ENCODE measurements around the gene GPR176.
A peak's percentile ranks its signal among the peaks of the same experiment; 100 is the strongest.

GPR176 gene

DNA sequence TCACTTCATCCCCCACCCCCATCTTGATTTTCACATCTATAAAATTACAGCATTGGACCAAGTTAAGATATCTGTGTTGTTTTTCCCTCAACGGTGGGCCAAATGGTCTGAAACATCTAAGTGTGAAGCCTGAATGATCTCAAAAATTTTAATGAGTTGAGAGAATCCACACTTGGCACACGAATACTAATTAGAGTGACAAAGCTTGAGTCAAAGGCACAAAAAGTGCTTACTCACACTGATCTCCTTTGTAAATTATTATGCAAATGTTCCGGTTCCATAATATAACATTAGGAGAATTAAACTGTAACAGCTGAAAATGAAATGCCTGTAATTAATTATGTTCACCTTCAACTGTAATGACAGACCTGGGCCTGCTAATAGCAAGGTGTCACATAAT lies 33.6 kb downstream of the GPR176 start:
- TF ChIP-seq, protein P1, sequence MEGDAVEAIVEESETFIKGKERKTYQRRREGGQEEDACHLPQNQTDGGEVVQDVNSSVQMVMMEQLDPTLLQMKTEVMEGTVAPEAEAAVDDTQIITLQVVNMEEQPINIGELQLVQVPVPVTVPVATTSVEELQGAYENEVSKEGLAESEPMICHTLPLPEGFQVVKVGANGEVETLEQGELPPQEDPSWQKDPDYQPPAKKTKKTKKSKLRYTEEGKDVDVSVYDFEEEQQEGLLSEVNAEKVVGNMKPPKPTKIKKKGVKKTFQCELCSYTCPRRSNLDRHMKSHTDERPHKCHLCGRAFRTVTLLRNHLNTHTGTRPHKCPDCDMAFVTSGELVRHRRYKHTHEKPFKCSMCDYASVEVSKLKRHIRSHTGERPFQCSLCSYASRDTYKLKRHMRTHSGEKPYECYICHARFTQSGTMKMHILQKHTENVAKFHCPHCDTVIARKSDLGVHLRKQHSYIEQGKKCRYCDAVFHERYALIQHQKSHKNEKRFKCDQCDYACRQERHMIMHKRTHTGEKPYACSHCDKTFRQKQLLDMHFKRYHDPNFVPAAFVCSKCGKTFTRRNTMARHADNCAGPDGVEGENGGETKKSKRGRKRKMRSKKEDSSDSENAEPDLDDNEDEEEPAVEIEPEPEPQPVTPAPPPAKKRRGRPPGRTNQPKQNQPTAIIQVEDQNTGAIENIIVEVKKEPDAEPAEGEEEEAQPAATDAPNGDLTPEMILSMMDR (conservative IDR thresholded peaks at IDR 0.05; ENCODE audit: low read length), result no peak
- no peak overlapping the region for H3K4me3 ChIP-seq (ENCODE audit: low read length)
- no peak for DNase-seq (ENCODE audit: low read depth)

DNA sequence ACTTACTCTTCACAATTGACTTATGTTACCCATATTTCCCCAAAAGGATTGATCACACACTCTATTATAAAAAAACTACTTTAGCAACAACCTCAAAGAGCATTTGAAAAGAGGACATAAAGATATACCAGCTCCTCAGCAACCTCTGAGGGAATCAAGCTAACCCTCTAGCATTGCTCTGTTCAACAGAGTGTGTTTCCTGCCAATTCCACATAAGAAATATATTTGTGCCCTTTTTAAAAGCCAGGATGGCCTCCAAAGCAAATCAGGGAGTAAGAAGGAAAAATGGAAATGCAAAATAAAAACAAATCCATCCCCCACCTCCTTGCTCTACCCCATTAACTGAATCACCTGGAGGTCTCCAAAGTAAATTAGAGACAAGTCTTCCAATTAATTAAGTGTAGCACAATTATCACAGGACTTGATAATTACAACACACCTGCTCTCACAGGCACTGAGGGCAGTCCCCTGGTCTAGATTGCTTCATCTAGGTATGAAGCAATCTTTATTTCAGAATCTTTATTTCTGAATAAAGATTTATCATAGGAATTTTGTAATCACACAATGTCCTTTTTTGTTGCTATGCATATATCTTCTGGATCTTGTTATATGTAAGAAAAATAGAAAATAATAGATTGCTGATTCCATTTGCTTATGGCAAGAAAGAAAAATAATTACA lies 34.8 kb downstream of the GPR176 start:
- no peak for DNase-seq (ENCODE audit: low read depth)
- no peak overlapping the region for H3K4me3 ChIP-seq (ENCODE audit: low read length)
- TF ChIP-seq, protein P1 (conservative IDR thresholded peaks at IDR 0.05; ENCODE audit: low read length), result no peak

DNA sequence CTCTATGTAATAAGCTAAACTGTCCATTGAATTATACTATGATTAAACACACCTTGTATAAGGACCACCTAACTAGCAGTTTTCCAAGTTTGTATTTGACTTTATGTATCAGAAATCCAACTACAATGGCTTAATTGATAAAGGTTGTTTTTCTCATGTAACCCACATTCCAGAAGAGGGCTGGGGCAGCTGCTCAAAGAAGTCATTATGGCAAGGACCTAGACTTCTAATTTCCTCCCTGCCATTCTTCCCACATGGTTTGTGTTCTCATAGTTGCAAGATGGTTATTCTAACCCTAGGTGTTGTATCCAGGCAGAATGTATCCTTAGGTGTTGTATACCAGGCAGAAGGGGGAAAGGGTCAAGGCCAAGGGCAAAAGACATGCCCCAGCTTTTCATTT lies 35.7 kb downstream of the GPR176 start:
- DNase-seq (ENCODE audit: low read depth), result no peak
- no peak overlapping the region for H3K4me3 ChIP-seq (ENCODE audit: low read length)
- TF ChIP-seq, protein P1 (conservative IDR thresholded peaks at IDR 0.05; ENCODE audit: low read length), result no peak

DNA sequence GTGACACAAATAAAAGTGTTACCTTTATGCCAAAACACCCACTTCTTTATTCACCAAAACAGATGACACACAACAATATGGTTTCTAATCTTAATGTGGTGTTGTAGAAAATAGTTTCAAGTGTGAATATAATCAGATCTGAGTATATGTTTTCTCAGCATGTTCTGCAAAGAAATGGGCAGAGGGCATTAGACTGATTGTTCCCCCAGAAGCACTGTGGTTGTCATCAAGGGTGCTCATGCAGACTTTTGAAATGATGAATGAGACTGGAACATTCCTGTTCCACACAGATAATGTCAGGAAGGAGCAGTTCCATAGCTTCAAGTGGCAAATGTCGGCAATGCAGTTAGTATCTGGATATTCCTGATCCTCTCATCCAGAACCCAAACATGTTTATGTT lies 37.5 kb downstream of the GPR176 start:
- H3K4me3 ChIP-seq (ENCODE audit: low read length), result no peak overlapping the region
- no peak for DNase-seq (ENCODE audit: low read depth)

DNA sequence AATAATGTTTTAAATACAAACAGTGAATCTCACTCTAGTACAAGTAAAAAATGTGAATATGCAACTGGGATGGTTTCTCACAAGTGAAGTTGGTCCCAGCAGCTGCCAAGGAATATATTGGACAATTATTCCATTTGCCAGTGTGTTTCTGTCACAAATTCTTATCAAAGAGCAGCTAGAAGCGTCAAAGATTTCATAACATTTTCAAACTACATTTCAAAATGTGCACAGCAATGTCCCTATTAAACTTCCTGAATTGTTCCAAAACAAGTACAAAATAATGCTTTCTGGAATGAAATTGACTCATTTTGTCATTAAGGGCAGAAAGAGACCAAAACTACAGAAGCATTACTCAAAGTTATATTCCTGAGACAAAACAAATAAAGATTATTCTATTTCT lies 38.3 kb downstream of the GPR176 start:
- peak; percentile 21 for DNase-seq (ENCODE audit: low read depth)
- TF ChIP-seq, protein P1 (conservative IDR thresholded peaks at IDR 0.05; ENCODE audit: low read length), result no peak

More for the DNA sequence above, 37.5 kb downstream of the GPR176 start:
- TF ChIP-seq, protein P1 (conservative IDR thresholded peaks at IDR 0.05; ENCODE audit: low read length), result no peak

DNA sequence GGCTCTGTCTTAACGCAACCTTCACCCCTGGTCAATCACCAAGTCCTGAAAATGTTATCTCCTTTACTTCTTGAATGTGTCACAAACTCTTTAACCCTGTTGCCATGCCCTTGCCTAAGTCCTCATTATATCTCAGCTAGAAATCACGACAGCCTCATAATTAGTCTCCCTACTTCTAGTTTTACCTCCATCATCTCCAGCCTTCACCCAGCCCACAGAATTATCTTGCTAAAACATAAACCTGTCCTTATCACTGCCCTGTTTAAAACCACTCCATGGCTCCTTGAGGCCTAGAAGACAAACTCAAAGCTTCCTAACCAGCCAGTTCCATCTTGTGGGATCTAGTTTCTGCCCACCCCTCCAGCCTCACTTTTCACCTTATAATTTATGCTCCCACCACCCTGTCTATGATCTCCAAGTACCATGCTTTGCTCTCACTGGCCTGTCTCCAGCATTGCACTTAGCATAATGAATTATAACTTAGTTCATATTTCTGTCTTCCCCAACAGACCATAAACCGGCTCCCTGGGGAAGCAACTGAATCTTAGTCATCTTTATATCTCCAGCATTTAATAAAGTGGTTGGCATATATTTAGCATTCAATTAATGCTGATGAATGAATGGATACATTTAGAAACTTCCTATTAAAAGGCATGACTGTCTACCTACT lies 39.2 kb downstream of the GPR176 start:
- TF ChIP-seq, protein P1 (conservative IDR thresholded peaks at IDR 0.05; ENCODE audit: low read length), result no peak
- DNase-seq (ENCODE audit: low read depth), result peak; percentile 18
- no peak overlapping the region for H3K4me3 ChIP-seq (ENCODE audit: low read length)

More for the DNA sequence above, 38.3 kb downstream of the GPR176 start:
- no peak overlapping the region for H3K4me3 ChIP-seq (ENCODE audit: low read length)

DNA sequence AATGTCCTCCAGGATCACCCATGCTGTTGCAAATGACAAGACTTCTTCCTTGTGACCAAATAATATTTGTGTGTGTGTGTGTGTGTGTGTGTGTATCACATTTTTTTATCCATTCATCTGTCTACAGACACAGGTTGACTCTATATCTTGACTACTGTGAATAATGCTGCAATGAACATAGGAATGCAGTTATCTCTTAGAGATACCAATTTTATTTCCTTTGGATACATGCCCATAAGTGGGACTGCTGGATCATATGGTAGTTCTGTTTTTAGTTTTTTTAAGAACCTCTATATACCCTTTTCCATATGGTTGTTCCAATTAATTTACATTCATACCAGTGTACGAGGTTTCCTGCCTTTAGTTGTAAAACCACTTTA lies 41.7 kb downstream of the GPR176 start:
- TF ChIP-seq, protein P1 (conservative IDR thresholded peaks at IDR 0.05; ENCODE audit: low read length), result no peak
- no peak overlapping the region for H3K4me3 ChIP-seq (ENCODE audit: low read length)
- no peak for DNase-seq (ENCODE audit: low read depth)
